ENCODE results near the gene PCSK5. TPM values are rescaled to one million over a fixed set of nuclear protein-coding genes. Genes with fewer than 3 reads are reported as not detected.

PCSK5 gene
- total RNA-seq, 2 donors from 2014 or later = 2.5 to 3.5 TPM

GRCh38 chr9:75907329-75907728, 16.9 kb downstream of the PCSK5 start:
- 94 to 100% methylated on average over 3 of the region's 3 CpGs for WGBS, 2 experiments (ENCODE audit: insufficient coverage in 1 of 2, insufficient read length in 1 of 2)
- H3K27me3 Mint-ChIP-seq (ENCODE audit: insufficient read depth) = peaks cover 6% of the 10 kb centered on the region
- no peaks in the 10 kb centered on the region for H3K4me1 ChIP-seq (ENCODE audit: control insufficient read depth, insufficient read depth, low read length)
- no peaks in the 10 kb centered on the region for H3K36me3 ChIP-seq (ENCODE audit: control insufficient read depth, insufficient read depth, low read length)
- no peaks in the 10 kb centered on the region for H3K36me3 Mint-ChIP-seq (ENCODE audit: low read depth)
- no peak overlapping the region for H3K4me3 Mint-ChIP-seq
- no peak overlapping the region for H3K9ac ChIP-seq (ENCODE audit: extremely low read depth, low read length, poor library complexity, severe bottlenecking)
- TF ChIP-seq CTCF (conservative IDR thresholded peaks at IDR 0.05) = no peak
- no peaks in the 10 kb centered on the region for H3K27me3 ChIP-seq (ENCODE audit: control insufficient read depth, insufficient read depth, low read length, poor library complexity, severe bottlenecking)
- H3K4me1 Mint-ChIP-seq = no peaks in the 10 kb centered on the region
- no peak overlapping the region for H3K27ac Mint-ChIP-seq
- no peak overlapping the region for H3K27ac ChIP-seq (ENCODE audit: low read depth, low read length)
- no peaks in the 10 kb centered on the region for H3K9me3 ChIP-seq (ENCODE audit: control insufficient read depth, low read length)
- no peak for DNase-seq
- H3K4me3 ChIP-seq (ENCODE audit: low read length) = no peak overlapping the region
- H3K9me3 Mint-ChIP-seq = no peaks in the 10 kb centered on the region

DNA sequence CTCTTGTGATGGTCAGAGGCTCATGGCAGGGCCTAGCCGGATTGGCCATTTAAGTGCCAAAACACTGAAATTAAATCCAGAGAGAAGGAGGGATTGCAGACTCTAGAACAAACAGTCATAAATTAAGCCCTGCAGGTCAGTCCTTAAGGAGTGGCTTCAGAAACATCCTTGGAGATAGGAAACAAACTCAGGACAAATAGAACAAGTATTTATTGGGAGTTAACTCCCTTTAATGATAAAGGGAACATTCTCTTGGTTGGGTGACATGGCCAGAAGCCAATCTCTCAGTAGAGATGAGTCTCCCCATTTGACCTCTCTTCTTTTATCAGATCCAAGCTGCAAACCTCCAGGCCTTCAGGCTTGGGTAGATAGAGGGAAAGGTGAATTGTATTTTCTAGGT, 17.4 kb downstream of the PCSK5 start:
- no peak for TF ChIP-seq CTCF (conservative IDR thresholded peaks at IDR 0.05)
- H3K4me1 Mint-ChIP-seq = peaks cover 3% of the 10 kb centered on the region
- H3K4me1 ChIP-seq (ENCODE audit: control insufficient read depth, insufficient read depth, low read length) = no peaks in the 10 kb centered on the region
- no peak overlapping the region for H3K9ac ChIP-seq (ENCODE audit: extremely low read depth, low read length, poor library complexity, severe bottlenecking)
- H3K4me3 ChIP-seq (ENCODE audit: low read length) = no peak overlapping the region
- H3K36me3 Mint-ChIP-seq (ENCODE audit: low read depth) = no peaks in the 10 kb centered on the region
- no peak overlapping the region for H3K27ac Mint-ChIP-seq
- no peaks in the 10 kb centered on the region for H3K36me3 ChIP-seq (ENCODE audit: control insufficient read depth, insufficient read depth, low read length)
- no peaks in the 10 kb centered on the region for H3K9me3 Mint-ChIP-seq
- no peak overlapping the region for H3K4me3 Mint-ChIP-seq
- DNase-seq = no peak
- peaks cover 10% of the 10 kb centered on the region for H3K27me3 Mint-ChIP-seq (ENCODE audit: insufficient read depth)
- 82 to 96% methylated on average over 1 of the region's 1 CpG for WGBS, 2 experiments (ENCODE audit: insufficient coverage in 1 of 2, insufficient read length in 1 of 2)
- no peaks in the 10 kb centered on the region for H3K9me3 ChIP-seq (ENCODE audit: control insufficient read depth, low read length)
- no peaks in the 10 kb centered on the region for H3K27me3 ChIP-seq (ENCODE audit: control insufficient read depth, insufficient read depth, low read length, poor library complexity, severe bottlenecking)
- no peak overlapping the region for H3K27ac ChIP-seq (ENCODE audit: low read depth, low read length)

DNA sequence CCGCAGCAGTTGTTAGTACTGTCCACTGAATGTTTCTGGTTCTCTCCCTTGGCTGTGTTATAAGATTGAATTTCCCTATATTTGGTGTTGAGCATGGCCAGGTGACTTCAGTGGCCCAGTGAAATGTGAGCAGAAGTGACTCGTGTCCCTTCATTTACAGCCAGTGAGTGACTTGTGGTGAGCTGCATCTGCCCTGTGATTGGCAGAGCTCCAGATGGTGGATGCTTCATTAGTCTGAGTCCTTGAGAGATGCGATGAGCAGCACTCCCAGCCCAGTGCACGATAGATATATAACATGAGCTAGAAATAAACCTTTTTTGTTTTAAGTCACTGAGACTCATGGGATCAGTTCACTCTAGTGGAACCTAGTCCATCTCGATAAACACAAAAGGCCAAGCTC, 19.3 kb downstream of the PCSK5 start:
- no peak overlapping the region for H3K27ac ChIP-seq (ENCODE audit: low read depth, low read length)
- no peaks in the 10 kb centered on the region for H3K4me1 ChIP-seq (ENCODE audit: control insufficient read depth, insufficient read depth, low read length)
- H3K27me3 Mint-ChIP-seq (ENCODE audit: insufficient read depth) = peaks cover 10% of the 10 kb centered on the region
- H3K36me3 Mint-ChIP-seq (ENCODE audit: low read depth) = no peaks in the 10 kb centered on the region
- H3K4me3 ChIP-seq (ENCODE audit: low read length) = no peak overlapping the region
- H3K4me1 Mint-ChIP-seq = peaks cover 3% of the 10 kb centered on the region
- H3K27me3 ChIP-seq (ENCODE audit: control insufficient read depth, insufficient read depth, low read length, poor library complexity, severe bottlenecking) = no peaks in the 10 kb centered on the region
- H3K36me3 ChIP-seq (ENCODE audit: control insufficient read depth, insufficient read depth, low read length) = no peaks in the 10 kb centered on the region
- no peak for DNase-seq
- H3K9ac ChIP-seq (ENCODE audit: extremely low read depth, low read length, poor library complexity, severe bottlenecking) = no peak overlapping the region
- WGBS, 2 experiments (ENCODE audit: insufficient coverage in 1 of 2, insufficient read length in 1 of 2) = 92 to 93% methylated on average over 4 to 5 of the region's 5 CpGs
- H3K9me3 Mint-ChIP-seq = no peaks in the 10 kb centered on the region
- H3K27ac Mint-ChIP-seq = no peak overlapping the region
- no peak for TF ChIP-seq CTCF (conservative IDR thresholded peaks at IDR 0.05)
- no peak overlapping the region for H3K4me3 Mint-ChIP-seq
- no peaks in the 10 kb centered on the region for H3K9me3 ChIP-seq (ENCODE audit: control insufficient read depth, low read length)

Data from endodermal cell (in vitro differentiated cells).